ENCODE results near the gene ECHS1. TPM values are rescaled to one million over a fixed set of nuclear protein-coding genes. Genes with fewer than 3 reads are reported as not detected.
A peak's percentile ranks its signal among the peaks of the same experiment; 100 is the strongest.
"Not testable (repeated sequence)": the region's sequence is repeated elsewhere in the genome, so short reads cannot be mapped to it uniquely, and the experiment has no call there.

The ECHS1 gene
- total RNA-seq, 1 donor from 2014 or later, result 69.8 TPM

GRCh38 chr10:133391249-133391635 is 18.1 kb upstream of the ECHS1 start:
- TF ChIP-seq CTCF (IDR thresholded peaks at IDR 0.05; ENCODE audit: unreplicated experiment), result no peak
- H3K4me1 Mint-ChIP-seq, result peaks cover 13% of the 10 kb centered on the region

GRCh38 chr10:133390597-133391248 is 17.6 kb upstream of the ECHS1 start:
- Mint-ChIP-seq H3K4me3 (no peak overlapping the region), H3K36me3 (peaks cover 10% of the 10 kb centered on the region), H3K9me3 (no peaks in the 10 kb centered on the region), H3K27ac (no peak overlapping the region), H3K4me1 (peaks cover 12% of the 10 kb centered on the region), H3K27me3 (ENCODE audit: low read depth) (no peaks in the 10 kb centered on the region)
- DNase-seq (ENCODE audit: low spot score in 2 of 2, unreplicated experiment in 2 of 2), result peak in 1 of 2 experiments; percentile 19
- TF ChIP-seq CTCF (IDR thresholded peaks at IDR 0.05; ENCODE audit: unreplicated experiment), result no peak

More at GRCh38 chr10:133391249-133391635, 18.1 kb upstream of the ECHS1 start:
- Mint-ChIP-seq H3K27ac (no peak overlapping the region), H3K36me3 (peaks cover 8% of the 10 kb centered on the region), H3K27me3 (ENCODE audit: low read depth) (no peaks in the 10 kb centered on the region), H3K4me3 (no peak overlapping the region), H3K9me3 (no peaks in the 10 kb centered on the region)
- peak in 1 of 2 experiments; percentile 29 for DNase-seq (ENCODE audit: low spot score in 2 of 2, unreplicated experiment in 2 of 2)

GRCh38 chr10:133388973-133389818 is 16.0 kb upstream of the ECHS1 start:
- Mint-ChIP-seq H3K27me3 (ENCODE audit: low read depth) (no peaks in the 10 kb centered on the region), H3K9me3 (no peaks in the 10 kb centered on the region), H3K4me1 (peaks cover 2% of the 10 kb centered on the region), H3K36me3 (peaks cover 14% of the 10 kb centered on the region), H3K27ac (no peak overlapping the region), H3K4me3 (no peak overlapping the region)
- no peak for TF ChIP-seq CTCF (IDR thresholded peaks at IDR 0.05; ENCODE audit: unreplicated experiment)
- DNase-seq (ENCODE audit: low spot score in 2 of 2, unreplicated experiment in 2 of 2), result peak in 1 of 2 experiments; percentile 29

GRCh38 chr10:133388236-133388972 is 15.2 kb upstream of the ECHS1 start:
- no peaks in the 10 kb centered on the region for H3K9me3 Mint-ChIP-seq
- no peaks in the 10 kb centered on the region for H3K27me3 Mint-ChIP-seq (ENCODE audit: low read depth)
- H3K27ac Mint-ChIP-seq, result no peak overlapping the region
- H3K36me3 Mint-ChIP-seq, result peaks cover 15% of the 10 kb centered on the region
- no peak for TF ChIP-seq CTCF (IDR thresholded peaks at IDR 0.05; ENCODE audit: unreplicated experiment)
- no peak overlapping the region for H3K4me3 Mint-ChIP-seq
- DNase-seq (ENCODE audit: low spot score in 2 of 2, unreplicated experiment in 2 of 2), result peak in 1 of 2 experiments; percentile 22
- no peaks in the 10 kb centered on the region for H3K4me1 Mint-ChIP-seq

- not testable (repeated sequence) for H3K9me3 Mint-ChIP-seq; H3K27ac Mint-ChIP-seq; DNase-seq (ENCODE audit: low spot score in 2 of 2, unreplicated experiment in 2 of 2); H3K27me3 Mint-ChIP-seq (ENCODE audit: low read depth); H3K4me3 Mint-ChIP-seq; H3K4me1 Mint-ChIP-seq
- H3K36me3 Mint-ChIP-seq, result peaks cover 18% of the 10 kb centered on the region
These were observed 13.8 kb upstream of the ECHS1 start for GRCh38 chr10:133386951-133387350.

Measured in mesothelial cell of epicardium (in vitro differentiated cells).